Measurements from ENCODE around the gene DNAJB2. TPM values are rescaled to one million over a fixed set of nuclear protein-coding genes. Genes with fewer than 3 reads are reported as not detected.

DNAJB2 gene
- polyA plus RNA-seq, 3 donors = 1.7 to 55.4 (median 1.9) TPM

GRCh38 chr2:219298759-219299371 is 19.7 kb downstream of the DNAJB2 start:
- no peak overlapping the region for H2AFZ ChIP-seq (ENCODE audit: insufficient read depth, low read depth, low read length, poor library complexity, severe bottlenecking)
- H3K4me1 Mint-ChIP-seq = peaks cover 11% of the 10 kb centered on the region
- H3K27ac ChIP-seq (ENCODE audit: low read depth in 1 of 2, low read length in 2 of 2) = no peak overlapping the region
- H3K4me3 ChIP-seq (replicated peaks in 1 of 3; ENCODE audit: low read depth in 2 of 3, low read length in 3 of 3) = no peak overlapping the region
- intact Hi-C loops (cut with micrococcal nuclease) = loop anchor here (5.0 kb wide), 4 partner anchors 72 to 137 kb away; partner anchors contain the start of genes NHEJ1 (in 2 of the 2), ANKZF1 (in 1 of the 2), ATG9A (in 1 of the 2) and CNPPD1 (in 1 of the 2)
- TF ChIP-seq CTCF (IDR thresholded peaks at IDR 0.05) = peak; percentile 96
- H3K4me1 ChIP-seq (ENCODE audit: control insufficient read depth in 1 of 2, insufficient read depth in 2 of 2, low read length in 2 of 2) = peaks cover 10 to 14% of the 10 kb centered on the region in 2 donors
- H3K36me3 Mint-ChIP-seq = no peaks in the 10 kb centered on the region
- peaks cover 43 to 72% (median 63%) of the 10 kb centered on the region in 3 donors for H3K27me3 Mint-ChIP-seq (ENCODE audit: low read depth in 3 of 3)
- H3K9me3 ChIP-seq (replicated peaks in 1 of 2; ENCODE audit: control insufficient read depth in 1 of 2, insufficient read depth in 1 of 2, low read length in 2 of 2) = no peaks in the 10 kb centered on the region
- H3K27me3 ChIP-seq (ENCODE audit: control insufficient read depth in 2 of 2, insufficient read depth in 2 of 2, low read length in 2 of 2) = peaks cover 0 to 31% of the 10 kb centered on the region in 2 donors
- H3K79me2 ChIP-seq (ENCODE audit: insufficient read depth, low read length) = no peaks in the 10 kb centered on the region
- WGBS (ENCODE audit: insufficient coverage) = 17% methylated on average over 13 of the region's 15 CpGs
- peak overlapping the region in 1 of 2 donors; percentile 59 for H3K4me3 Mint-ChIP-seq
- H3K4me2 ChIP-seq (replicated peaks; ENCODE audit: extremely low read depth, low read length, poor library complexity, severe bottlenecking) = no peak overlapping the region
- peak; percentile 68 to 76 (median 73) for DNase-seq
- H3K9ac ChIP-seq (ENCODE audit: insufficient read depth, low read length, poor library complexity, severe bottlenecking) = no peak overlapping the region
- no peaks in the 10 kb centered on the region for H3K36me3 ChIP-seq (replicated peaks in 1 of 2; ENCODE audit: control insufficient read depth in 1 of 2, insufficient read depth in 2 of 2, low read length in 2 of 2)
- no peaks in the 10 kb centered on the region for H4K20me1 ChIP-seq (ENCODE audit: insufficient read depth, low read length)
- peaks cover 0 to 7% (median 1%) of the 10 kb centered on the region in 7 donors for H3K9me3 Mint-ChIP-seq
- no peak overlapping the region for H3K27ac Mint-ChIP-seq

GRCh38 chr2:219299372-219299760 is 20.2 kb downstream of the DNAJB2 start:
- peak in 1 of 3 donors; percentile 3 for DNase-seq
- intact Hi-C loops (cut with micrococcal nuclease) = loop anchor here (5.0 kb wide), 4 partner anchors 72 to 137 kb away; partner anchors contain the start of genes NHEJ1 (in 2 of the 2), ANKZF1 (in 1 of the 2), ATG9A (in 1 of the 2) and CNPPD1 (in 1 of the 2)

More at GRCh38 chr2:219299372-219299760, 20.2 kb downstream of the DNAJB2 start:
- Mint-ChIP-seq H3K9me3 (peaks cover 0 to 5% (median 1%) of the 10 kb centered on the region in 7 donors), H3K27ac (no peak overlapping the region), H3K4me1 (peaks cover 6% of the 10 kb centered on the region), H3K4me3 (peak overlapping the region in 1 of 2 donors; percentile 59), H3K36me3 (no peaks in the 10 kb centered on the region), H3K27me3 (ENCODE audit: low read depth in 3 of 3) (peaks cover 39 to 70% (median 59%) of the 10 kb centered on the region in 3 donors)
- Histone ChIP-seq H4K20me1 (ENCODE audit: insufficient read depth, low read length) (no peaks in the 10 kb centered on the region), H3K9ac (ENCODE audit: insufficient read depth, low read length, poor library complexity, severe bottlenecking) (no peak overlapping the region), H3K4me1 (ENCODE audit: control insufficient read depth in 1 of 2, insufficient read depth in 2 of 2, low read length in 2 of 2) (peaks cover 6 to 9% of the 10 kb centered on the region in 2 donors), H3K9me3 (replicated peaks in 1 of 2; ENCODE audit: control insufficient read depth in 1 of 2, insufficient read depth in 1 of 2, low read length in 2 of 2) (no peaks in the 10 kb centered on the region), H3K36me3 (replicated peaks in 1 of 2; ENCODE audit: control insufficient read depth in 1 of 2, insufficient read depth in 2 of 2, low read length in 2 of 2) (no peaks in the 10 kb centered on the region), H2AFZ (ENCODE audit: insufficient read depth, low read depth, low read length, poor library complexity, severe bottlenecking) (no peak overlapping the region), H3K4me2 (replicated peaks; ENCODE audit: extremely low read depth, low read length, poor library complexity, severe bottlenecking) (no peak overlapping the region), H3K27me3 (ENCODE audit: control insufficient read depth in 2 of 2, insufficient read depth in 2 of 2, low read length in 2 of 2) (peaks cover 0 to 26% of the 10 kb centered on the region in 2 donors), H3K4me3 (replicated peaks in 1 of 3; ENCODE audit: low read depth in 2 of 3, low read length in 3 of 3) (no peak overlapping the region), H3K27ac (ENCODE audit: low read depth in 1 of 2, low read length in 2 of 2) (no peak overlapping the region), H3K79me2 (ENCODE audit: insufficient read depth, low read length) (no peaks in the 10 kb centered on the region)
- 75% methylated on average over 6 of the region's 6 CpGs for WGBS (ENCODE audit: insufficient coverage)
- TF ChIP-seq CTCF (IDR thresholded peaks at IDR 0.05) = no peak

Data from CD14-positive monocyte (primary cell).